Uterus (tissue), 4 donors: ENCODE results near the gene RNH1. TPM values are rescaled to one million over a fixed set of nuclear protein-coding genes. Genes with fewer than 3 reads are reported as not detected.

Source experiments
- DNase-seq, 2 donors: peaks; one replicate each; pipeline ENCODE4 v3.0.0-alpha.2; 2019 to 2020
- H3K27ac ChIP-seq, 2 donors: fragments of 200-600 bp; sonication (generic); 1 replicate in 1 of 2; 2 replicates in 1 of 2; pipeline ENCODE4 v1.5.1; 2016 to 2018
- H3K27me3 ChIP-seq, 2 donors: fragments of 200-600 bp; sonication (generic); one replicate each; pipeline ENCODE4 v1.5.1; 2018 to 2019; ENCODE audit warnings: control low read depth in 1 of 2
- H3K36me3 ChIP-seq, 2 donors: fragments of 200-600 bp; sonication (generic); one replicate each; pipeline ENCODE4 v1.5.1; 2019; ENCODE audit warnings: control low read depth in 1 of 2
- H3K4me1 ChIP-seq, 2 donors: fragments of 200-600 bp; sonication (generic); one replicate each; pipeline ENCODE4 v1.5.1; 2018 to 2019; ENCODE audit warnings: control low read depth in 1 of 2
- H3K4me3 ChIP-seq, 2 donors: fragments of 200-600 bp; sonication (generic); 1 replicate in 1 of 2; 2 replicates in 1 of 2; pipeline ENCODE4 v1.5.1; 2018 to 2019; ENCODE audit warnings: mild to moderate bottlenecking in 1 of 2
- H3K9me3 ChIP-seq, 2 donors: fragments of 200-600 bp; sonication (generic); one replicate each; pipeline ENCODE4 v1.5.1; 2019; ENCODE audit warnings: control low read depth in 1 of 2
- CTCF ChIP-seq, 4 experiments: fragments of 200-600 bp in 2 of 4; fragments of 450-650 bp in 2 of 4; sonication (generic) in 2 of 4; IDR thresholded peaks; one replicate each; pipeline ENCODE4 v1.5.1; 2016 to 2019; ENCODE audit warnings: antibody characterized with exemption in 4 of 4, mild to moderate bottlenecking in 2 of 4, moderate library complexity in 1 of 4
- POLR2A ChIP-seq, 2 donors: fragments of 450-650 bp; IDR thresholded peaks; one replicate each; pipeline ENCODE4 v1.6.1; 2016; ENCODE audit warnings: antibody characterized with exemption in 2 of 2, mild to moderate bottlenecking in 1 of 2, moderate library complexity in 1 of 2
- intact Hi-C: fragments of 100-400 bp; cut with DNase I; formaldehyde crosslinking; loops from one replicate; pipeline ENCODE4 v1.15.1; 2023; ENCODE audit warnings: low total_unique reads
- total RNA-seq, 4 donors: library from RNA; depleted of rRNA in 3 of 4; stranded (reverse); fragments of >200 nt in 3 of 4; gene quantifications; one replicate each; pipeline versions ENCODE4 v1.1.0 to v1.2.4, GENCODE V29; 2014 to 2023
- donor health status: DM: yes; HTN: yes; CAD: no.

Gene RNH1
- total RNA-seq, 4 donors from 2014 or later = 111 to 175 (median 142) TPM

- H3K4me3 ChIP-seq = no peak overlapping the region
- no peaks in the 10 kb centered on the region for H3K36me3 ChIP-seq
- no peak for DNase-seq
- intact Hi-C loops = no loop called here
- TF ChIP-seq CTCF (IDR thresholded peaks at IDR 0.05) (no peak), POLR2A (IDR thresholded peaks at IDR 0.05) (no peak)
- no peaks in the 10 kb centered on the region for H3K4me1 ChIP-seq
- H3K9me3 ChIP-seq = no peaks in the 10 kb centered on the region
- no peak overlapping the region for H3K27ac ChIP-seq
- no peaks in the 10 kb centered on the region for H3K27me3 ChIP-seq
Observed at GRCh38 chr11:461626-462025, 45.4 kb downstream of the RNH1 start.

DNA sequence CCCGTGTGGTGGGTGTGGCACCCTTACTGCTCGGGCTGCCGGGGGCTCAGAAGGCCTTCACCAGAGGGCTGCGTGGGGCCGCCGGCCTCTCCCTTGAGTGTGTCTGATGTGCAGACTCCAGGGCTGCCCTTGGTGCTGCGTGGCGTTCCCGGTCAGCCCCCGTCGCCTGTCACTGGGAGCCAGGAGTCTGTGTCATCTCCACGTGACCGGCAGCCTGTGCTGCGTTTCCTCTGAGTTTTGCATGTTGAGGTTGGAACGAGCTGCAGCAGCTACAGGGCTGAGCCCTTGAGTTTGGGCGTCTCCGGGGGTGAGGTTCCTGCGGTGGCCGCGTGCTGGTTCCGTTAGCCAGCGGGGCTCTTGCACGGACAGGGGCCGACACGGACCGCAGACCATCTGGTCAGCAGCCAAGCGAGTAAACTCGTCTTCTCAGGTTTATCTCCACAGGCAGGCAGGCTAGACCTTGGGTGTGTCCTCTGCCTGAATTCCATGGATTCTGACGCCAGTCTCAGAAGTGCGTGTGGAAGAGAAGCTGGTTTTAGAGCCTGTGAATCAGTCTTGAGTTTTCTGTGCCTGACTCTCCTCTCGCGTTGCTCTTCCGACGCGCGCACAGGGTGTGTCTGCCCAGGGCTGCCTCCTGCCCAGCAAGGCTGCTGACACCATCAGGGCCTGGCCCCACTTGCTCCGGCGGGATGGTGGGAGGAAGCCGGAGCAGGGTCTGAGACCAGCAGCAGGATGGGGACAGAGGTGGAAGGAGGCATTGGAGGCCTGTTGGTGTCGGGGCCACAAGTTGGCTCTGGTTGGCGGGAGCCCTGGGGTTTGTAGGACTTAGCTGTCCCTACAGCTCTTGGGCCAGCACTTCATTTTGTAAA lies 46.5 kb downstream of the RNH1 start:
- intact Hi-C loops = no loop called here
- Histone ChIP-seq H3K27ac (no peak overlapping the region), H3K27me3 (no peaks in the 10 kb centered on the region), H3K36me3 (no peaks in the 10 kb centered on the region), H3K4me3 (no peak overlapping the region), H3K4me1 (no peaks in the 10 kb centered on the region), H3K9me3 (no peaks in the 10 kb centered on the region)
- DNase-seq = no peak
- TF ChIP-seq CTCF (IDR thresholded peaks at IDR 0.05) (no peak), POLR2A (IDR thresholded peaks at IDR 0.05) (no peak)

DNA sequence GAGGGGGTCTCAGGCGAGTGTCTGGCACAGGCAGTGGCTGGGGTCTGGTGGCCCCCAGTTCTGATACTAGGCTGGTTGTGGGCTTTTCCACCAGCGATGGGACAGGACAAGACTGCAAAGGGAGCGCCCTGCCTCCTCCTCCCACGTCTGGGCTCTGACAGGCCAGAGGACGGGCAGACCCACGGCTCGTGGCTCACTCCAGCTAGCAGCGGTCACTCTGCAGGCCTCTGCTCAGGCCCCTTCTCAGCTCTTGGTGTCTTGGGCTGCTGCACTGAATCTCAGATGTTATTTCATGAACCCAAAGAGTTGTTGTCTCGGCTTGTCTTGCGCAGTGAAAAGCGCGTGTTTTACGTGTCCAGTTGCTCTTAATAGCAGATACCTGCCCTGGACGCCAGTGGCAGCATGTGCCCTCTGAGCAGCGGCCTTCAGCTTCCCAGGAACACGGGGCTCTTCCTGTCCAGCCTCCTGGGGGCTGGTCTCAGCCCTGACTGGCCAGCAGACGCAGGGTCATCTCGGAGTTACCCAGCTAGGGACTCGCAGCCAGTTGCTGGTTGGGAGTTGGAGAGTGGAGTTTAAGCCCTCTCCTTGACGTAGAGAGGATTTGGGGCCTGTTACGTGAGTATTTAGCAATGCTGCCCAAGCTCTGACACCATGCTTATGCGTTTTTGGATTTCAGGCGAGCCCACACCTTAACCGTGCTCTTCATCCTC lies 47.4 kb downstream of the RNH1 start:
- Histone ChIP-seq H3K36me3 (no peaks in the 10 kb centered on the region), H3K4me1 (no peaks in the 10 kb centered on the region), H3K27me3 (no peaks in the 10 kb centered on the region), H3K4me3 (no peak overlapping the region), H3K27ac (no peak overlapping the region), H3K9me3 (no peaks in the 10 kb centered on the region)
- DNase-seq = no peak
- intact Hi-C loops = no loop called here
- no peak for TF ChIP-seq POLR2A (IDR thresholded peaks at IDR 0.05)
- TF ChIP-seq CTCF (IDR thresholded peaks at IDR 0.05) = no peak

DNA sequence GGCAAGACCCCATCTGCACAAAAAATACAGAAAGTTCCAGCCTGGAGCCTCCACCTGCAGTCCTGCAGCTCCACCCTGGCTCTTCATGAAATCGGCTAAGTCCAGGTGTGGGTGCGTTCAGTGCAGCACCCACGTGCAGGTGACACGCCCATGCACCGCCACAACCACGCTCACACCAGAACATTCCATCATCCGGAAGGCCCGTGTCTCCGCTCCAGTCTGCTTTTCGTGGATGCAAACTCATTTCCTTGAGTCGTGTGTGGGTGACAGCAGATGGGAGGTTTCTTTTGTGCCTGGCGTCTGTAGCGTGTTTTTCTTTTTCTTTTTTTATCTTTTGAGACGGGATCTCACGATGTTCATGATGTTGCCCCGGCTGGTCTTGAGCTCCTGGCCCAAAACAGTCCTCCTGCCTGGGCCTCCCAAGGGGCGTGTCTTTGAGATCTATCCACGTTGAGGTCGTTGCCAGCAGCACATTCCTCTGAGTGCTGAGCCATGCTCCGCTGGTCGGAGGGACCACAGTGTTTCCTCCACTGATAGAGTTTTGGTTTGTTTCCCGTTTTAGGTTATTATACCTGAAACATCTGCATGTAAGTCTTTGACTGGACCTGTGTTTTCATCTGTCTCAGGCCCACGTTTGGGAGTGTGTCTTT lies 49.8 kb downstream of the RNH1 start:
- Histone ChIP-seq H3K27ac (no peak overlapping the region), H3K9me3 (no peaks in the 10 kb centered on the region), H3K4me1 (no peaks in the 10 kb centered on the region), H3K36me3 (no peaks in the 10 kb centered on the region), H3K27me3 (no peaks in the 10 kb centered on the region), H3K4me3 (no peak overlapping the region)
- no peak for DNase-seq
- TF ChIP-seq POLR2A (IDR thresholded peaks at IDR 0.05) = no peak
- TF ChIP-seq CTCF (IDR thresholded peaks at IDR 0.05) = no peak
- intact Hi-C loops = no loop called here

GRCh38 chr11:456533-456932 lies 50.5 kb downstream of the RNH1 start:
- Histone ChIP-seq H3K36me3 (no peaks in the 10 kb centered on the region), H3K27ac (no peak overlapping the region), H3K27me3 (no peaks in the 10 kb centered on the region), H3K4me3 (no peak overlapping the region), H3K9me3 (no peaks in the 10 kb centered on the region), H3K4me1 (peaks cover 0 to 2% of the 10 kb centered on the region in 2 donors)
- no peak for DNase-seq
- TF ChIP-seq CTCF (IDR thresholded peaks at IDR 0.05) = no peak
- TF ChIP-seq POLR2A (IDR thresholded peaks at IDR 0.05) = no peak
- intact Hi-C loops = no loop called here
